GM12891 (cell line): ENCODE data around the gene TOPBP1.

Experiments used
- DNase-seq: peaks from one replicate; pipeline ENCODE4 v3.0.0; 2011; ENCODE audit warnings: low spot score; ENCODE audit not compliant: insufficient read length
- FAIRE-seq: peaks from 2 replicates; lab custom pipeline; 2011; peaks lifted over from hg19 to GRCh38; lab: Jason Lieb, UNC
- PAX5 ChIP-seq: IDR thresholded peaks from 2 replicates; pipeline ENCODE4 v1.6.1; 2011; ENCODE audit warnings: low read length, moderate library complexity, mild to moderate bottlenecking; ENCODE audit not compliant: insufficient read depth, severe bottlenecking
- POLR2A ChIP-seq: IDR thresholded peaks from 2 replicates; pipeline ENCODE4 v1.6.1; 2011; ENCODE audit warnings: low read depth, low read length, control low read depth
- POLR2AphosphoS5 ChIP-seq: IDR thresholded peaks from 2 replicates; pipeline ENCODE4 v1.6.1; 2011; ENCODE audit warnings: low read depth, low read length, control low read depth
- POU2F2 ChIP-seq: IDR thresholded peaks from 2 replicates; pipeline ENCODE4 v1.6.1; 2011; ENCODE audit warnings: low read depth, mild to moderate bottlenecking, control low read depth, low read length, moderate library complexity
- SPI1 ChIP-seq: IDR thresholded peaks from 2 replicates; pipeline ENCODE4 v1.6.1; 2011; ENCODE audit warnings: low read depth, low read length, control low read depth
- TAF1 ChIP-seq: IDR thresholded peaks from 2 replicates; pipeline ENCODE4 v1.6.1; 2011; ENCODE audit warnings: low read depth, low read length, control low read depth

Gene TOPBP1

GRCh38 chr3:133659806-133660205 lies 1.9 kb downstream of the TOPBP1 start:
- no peak for TF ChIP-seq SPI1
- TF ChIP-seq POU2F2: no peak
- no peak for TF ChIP-seq PAX5
- TF ChIP-seq TAF1: no peak
- no peak for TF ChIP-seq POLR2AphosphoS5
- no peak for TF ChIP-seq POLR2A
- no peak for DNase-seq
- no peak for FAIRE-seq

- TF ChIP-seq POLR2AphosphoS5 (no peak), PAX5 (no peak), POU2F2 (no peak), POLR2A (no peak)
- peak; percentile 55 for FAIRE-seq
- no peak for DNase-seq
Observed at GRCh38 chr3:133655731-133656515, 5.8 kb downstream of the TOPBP1 start.

GRCh38 chr3:133649486-133650068 lies 12.2 kb downstream of the TOPBP1 start:
- no peak for TF ChIP-seq POLR2A
- no peak for TF ChIP-seq TAF1
- TF ChIP-seq PAX5: no peak
- no peak for TF ChIP-seq POLR2AphosphoS5
- no peak for TF ChIP-seq POU2F2
- TF ChIP-seq SPI1: no peak
- DNase-seq (no peak), FAIRE-seq (no peak)

GRCh38 chr3:133644768-133645167 lies 17.0 kb downstream of the TOPBP1 start:
- TF ChIP-seq POU2F2: no peak
- TF ChIP-seq PAX5: no peak
- TF ChIP-seq SPI1: no peak
- no peak for TF ChIP-seq POLR2AphosphoS5
- no peak for TF ChIP-seq TAF1
- no peak for TF ChIP-seq POLR2A
- no peak for DNase-seq
- peak; percentile 43 for FAIRE-seq

- DNase-seq (no peak), FAIRE-seq (no peak)
- TF ChIP-seq PAX5: no peak
- no peak for TF ChIP-seq POLR2A
- TF ChIP-seq POLR2AphosphoS5: no peak
- no peak for TF ChIP-seq SPI1
- TF ChIP-seq POU2F2: no peak
- no peak for TF ChIP-seq TAF1
Observed at GRCh38 chr3:133643611-133644010, 18.1 kb downstream of the TOPBP1 start.

GRCh38 chr3:133641254-133641653 lies 20.5 kb downstream of the TOPBP1 start:
- TF ChIP-seq PAX5: no peak
- no peak for TF ChIP-seq POLR2A
- TF ChIP-seq SPI1: no peak
- TF ChIP-seq POU2F2: no peak
- no peak for TF ChIP-seq POLR2AphosphoS5
- no peak for TF ChIP-seq TAF1
- DNase-seq (no peak), FAIRE-seq (no peak)

- no peak for TF ChIP-seq POLR2A
- no peak for TF ChIP-seq TAF1
- no peak for TF ChIP-seq POU2F2
- TF ChIP-seq POLR2AphosphoS5: no peak
- TF ChIP-seq SPI1: no peak
- no peak for TF ChIP-seq PAX5
- FAIRE-seq (no peak), DNase-seq (no peak)
Observed at GRCh38 chr3:133633439-133633838, 28.3 kb downstream of the TOPBP1 start.

GRCh38 chr3:133629146-133629545 lies 32.6 kb downstream of the TOPBP1 start:
- DNase-seq (no peak), FAIRE-seq (no peak)
- no peak for TF ChIP-seq PAX5

GRCh38 chr3:133627789-133628188 lies 34.0 kb downstream of the TOPBP1 start:
- DNase-seq (no peak), FAIRE-seq (no peak)
- TF ChIP-seq POLR2AphosphoS5 (no peak), POU2F2 (no peak), TAF1 (no peak), PAX5 (no peak), SPI1 (no peak), POLR2A (no peak)
